CD4-positive, CD25-positive, alpha-beta regulatory T cell (primary cell): ENCODE data around the gene SAXO1. TPM values are rescaled to one million over a fixed set of nuclear protein-coding genes. Genes with fewer than 3 reads are reported as not detected.

Experiments
- ATAC-seq, 2 donors: fragments of 150-1000 bp; cut with Tn5 transposase; one replicate each; pipeline ENCODE4 v1.10.0; 2021; ENCODE audit warnings: low read depth in 2 of 2, moderate number of reproducible peaks in 2 of 2, moderate library complexity in 1 of 2
- DNase-seq, 3 donors: peaks; one replicate each; pipeline versions ENCODE4 v3.0.0 to v3.0.0-alpha.2; 2012 to 2022; ENCODE audit warnings: mixed read lengths in 1 of 3
- H3K27ac ChIP-seq: one replicate; pipeline ENCODE4 v1.7.0; 2013; ENCODE audit warnings: mild to moderate bottlenecking, low read length; ENCODE audit not compliant: insufficient read depth, poor library complexity, severe bottlenecking
- H3K27me3 ChIP-seq: one replicate; pipeline ENCODE4 v1.7.0; 2013; ENCODE audit warnings: low read length; ENCODE audit not compliant: control insufficient read depth, insufficient read depth
- H3K36me3 ChIP-seq: one replicate; pipeline ENCODE4 v1.7.0; 2013; ENCODE audit warnings: mild to moderate bottlenecking, low read length, moderate library complexity; ENCODE audit not compliant: control insufficient read depth, insufficient read depth
- H3K4me1 ChIP-seq: 2 replicates; pipeline ENCODE4 v1.7.0; 2013; ENCODE audit warnings: mild to moderate bottlenecking, low read length; ENCODE audit not compliant: insufficient read depth, control insufficient read depth, poor library complexity, severe bottlenecking
- H3K4me3 ChIP-seq: one replicate; pipeline ENCODE4 v1.7.0; 2013; ENCODE audit warnings: low read depth, mild to moderate bottlenecking, low read length, moderate library complexity
- H3K9me3 ChIP-seq, 2 experiments: 1 replicate in 1 of 2; 2 replicates in 1 of 2; pipeline ENCODE4 v1.7.0; 2013; ENCODE audit warnings: low read length in 2 of 2, mild to moderate bottlenecking in 1 of 2, moderate library complexity in 1 of 2; ENCODE audit not compliant: control insufficient read depth in 2 of 2
- H3K27ac Mint-ChIP-seq, 3 donors: one replicate each; pipeline ENCODE4 v1.8.0; 2020 to 2022; ENCODE audit warnings: mild to moderate bottlenecking in 3 of 3, mixed read lengths in 3 of 3, moderate library complexity in 2 of 3
- H3K27me3 Mint-ChIP-seq: one replicate; pipeline ENCODE4 v1.8.0; 2022; ENCODE audit warnings: mild to moderate bottlenecking, mixed read lengths
- H3K36me3 Mint-ChIP-seq: one replicate; pipeline ENCODE4 v1.8.0; 2020; ENCODE audit warnings: mixed read lengths
- H3K4me1 Mint-ChIP-seq, 4 donors: one replicate each; pipeline ENCODE4 v1.8.0; 2020 to 2022; ENCODE audit warnings: mixed read lengths in 4 of 4, mild to moderate bottlenecking in 1 of 4
- H3K4me3 Mint-ChIP-seq, 4 donors: one replicate each; pipeline ENCODE4 v1.8.0; 2020 to 2022; ENCODE audit warnings: mild to moderate bottlenecking in 4 of 4, mixed read lengths in 4 of 4, moderate library complexity in 3 of 4
- H3K9me3 Mint-ChIP-seq, 7 donors: one replicate each; pipeline ENCODE4 v1.8.0; 2020 to 2022; ENCODE audit warnings: mixed read lengths in 7 of 7, mild to moderate bottlenecking in 3 of 7, moderate library complexity in 2 of 7
- polyA plus RNA-seq, 4 donors: library from polyadenylated mRNA; unstranded; fragments of 300-500 nt; fragmentation: Illumina TruSeq; gene quantifications; one replicate each; pipeline ENCODE4 v1.2.3, GENCODE V29; 2021
- total RNA-seq: library from RNA; stranded (reverse); gene quantifications from one replicate; pipeline ENCODE4 v1.2.3, GENCODE V29; 2022

Gene SAXO1
- total and polyA plus RNA-seq, 5 donors from 2014 or later: 0.03 to 0.30 (median 0.10) TPM; not detected in 2

DNA sequence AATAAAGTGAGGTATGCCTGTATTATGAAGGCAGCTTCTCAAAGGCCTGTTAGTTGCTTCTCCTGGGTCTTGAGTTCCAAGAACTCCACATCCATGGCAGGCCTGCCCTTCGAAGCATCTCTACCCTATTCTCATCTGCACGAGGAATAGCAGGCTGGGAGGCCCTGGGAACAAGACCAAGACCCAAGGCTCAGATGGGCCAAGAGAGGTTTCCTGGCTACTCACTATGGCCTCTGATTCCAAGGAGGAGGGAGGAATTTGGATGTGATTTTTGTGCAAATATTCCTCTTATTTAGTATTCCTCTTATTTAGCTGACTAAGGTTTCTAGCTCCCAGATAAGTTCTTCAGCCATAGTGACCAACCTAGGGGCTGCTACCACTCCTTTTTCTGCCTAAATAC lies 151.3 kb downstream of the SAXO1 start:
- Mint-ChIP-seq H3K9me3 (peaks cover 0 to 8% (median 2%) of the 10 kb centered on the region in 7 donors), H3K4me3 (no peak overlapping the region), H3K27me3 (peaks cover 15% of the 10 kb centered on the region), H3K27ac (no peak overlapping the region), H3K4me1 (no peaks in the 10 kb centered on the region), H3K36me3 (no peaks in the 10 kb centered on the region)
- Histone ChIP-seq H3K4me1 (no peaks in the 10 kb centered on the region), H3K9me3 (no peaks in the 10 kb centered on the region), H3K36me3 (no peaks in the 10 kb centered on the region), H3K4me3 (no peak overlapping the region), H3K27ac (no peak overlapping the region), H3K27me3 (peaks cover 2% of the 10 kb centered on the region)
- DNase-seq: no peak
- ATAC-seq: no peak

GRCh38 chr9:18877984-18878383 lies 155.0 kb downstream of the SAXO1 start:
- Histone ChIP-seq H3K4me1 (no peaks in the 10 kb centered on the region), H3K27me3 (peaks cover 2% of the 10 kb centered on the region), H3K27ac (no peak overlapping the region), H3K9me3 (no peaks in the 10 kb centered on the region), H3K4me3 (no peak overlapping the region), H3K36me3 (no peaks in the 10 kb centered on the region)
- no peak overlapping the region for H3K27ac Mint-ChIP-seq
- ATAC-seq (no peak), DNase-seq (no peak)
- peaks cover 20% of the 10 kb centered on the region for H3K27me3 Mint-ChIP-seq
- H3K4me1 Mint-ChIP-seq: no peaks in the 10 kb centered on the region
- H3K36me3 Mint-ChIP-seq: no peaks in the 10 kb centered on the region
- H3K9me3 Mint-ChIP-seq: peaks cover 0 to 6% (median 0%) of the 10 kb centered on the region in 7 donors
- H3K4me3 Mint-ChIP-seq: no peak overlapping the region

Other genes starting within 250 kb of the SAXO1 start
- 36.0 TPM for gene RRAGA, start 16.2 kb upstream of the SAXO1 start, total RNA-seq
- gene RRAGA, start 16.2 kb upstream of the SAXO1 start, polyA plus RNA-seq: 100 to 1,000 TPM; 118 to 145 (median 124) TPM
- gene HAUS6, start 69.7 kb upstream of the SAXO1 start, total RNA-seq: 13.2 TPM
- gene HAUS6, start 69.7 kb upstream of the SAXO1 start, polyA plus RNA-seq: 1 to 10 TPM; 4.5 to 6.0 (median 5.4) TPM
- gene PLIN2, start 94.3 kb upstream of the SAXO1 start, total RNA-seq: 58.4 TPM
- gene PLIN2, start 94.3 kb upstream of the SAXO1 start, polyA plus RNA-seq: 10 to 100 TPM; 72.0 to 93.1 (median 79.8) TPM
- gene DENND4C, start 197.5 kb upstream of the SAXO1 start, total RNA-seq: 47.7 TPM
- 10 to 100 TPM; 25.6 to 34.4 (median 30.2) TPM for gene DENND4C, start 197.5 kb upstream of the SAXO1 start, polyA plus RNA-seq